ENCODE measurements around the gene WDR45. TPM values are rescaled to one million over a fixed set of nuclear protein-coding genes. Genes with fewer than 3 reads are reported as not detected.

Gene WDR45
- total and polyA plus RNA-seq, 2 experiments from 2014 or later: 54.6 to 62.3 TPM

- H3K27me3 ChIP-seq: no peaks in the 10 kb centered on the region
- no peak for TF ChIP-seq CTCF (IDR thresholded peaks at IDR 0.05; ENCODE audit: low read depth, low read length)
- H3K4me3 ChIP-seq: no peak overlapping the region
Measured at GRCh38 chrX:49117581-49117980, 37.9 kb upstream of the WDR45 start.

GRCh38 chrX:49116716-49117115 is 37.0 kb upstream of the WDR45 start:
- H3K36me3 ChIP-seq: no peaks in the 10 kb centered on the region
- H3K27ac ChIP-seq: no peak overlapping the region
- no peaks in the 10 kb centered on the region for H3K4me1 ChIP-seq (ENCODE audit: low read depth)
- no peaks in the 10 kb centered on the region for H3K27me3 ChIP-seq
- TF ChIP-seq CTCF (IDR thresholded peaks at IDR 0.05; ENCODE audit: low read depth, low read length): no peak
- no peaks in the 10 kb centered on the region for H3K9me3 ChIP-seq (ENCODE audit: low read depth)
- DNase-seq (ENCODE audit: low read depth in 1 of 2, low spot score in 1 of 2): no peak
- H3K4me3 ChIP-seq: no peak overlapping the region

More at GRCh38 chrX:49117581-49117980, 37.9 kb upstream of the WDR45 start:
- no peak for DNase-seq (ENCODE audit: low read depth in 1 of 2, low spot score in 1 of 2)
- H3K4me1 ChIP-seq (ENCODE audit: low read depth): no peaks in the 10 kb centered on the region
- H3K27ac ChIP-seq: no peak overlapping the region
- H3K9me3 ChIP-seq (ENCODE audit: low read depth): no peaks in the 10 kb centered on the region
- no peaks in the 10 kb centered on the region for H3K36me3 ChIP-seq

GRCh38 chrX:49116076-49116475 is 36.4 kb upstream of the WDR45 start:
- no peak for TF ChIP-seq CTCF (IDR thresholded peaks at IDR 0.05; ENCODE audit: low read depth, low read length)
- H3K27ac ChIP-seq: no peak overlapping the region
- H3K9me3 ChIP-seq (ENCODE audit: low read depth): no peaks in the 10 kb centered on the region
- no peaks in the 10 kb centered on the region for H3K4me1 ChIP-seq (ENCODE audit: low read depth)
- no peak overlapping the region for H3K4me3 ChIP-seq
- no peak for DNase-seq (ENCODE audit: low read depth in 1 of 2, low spot score in 1 of 2)
- H3K27me3 ChIP-seq: no peaks in the 10 kb centered on the region
- no peaks in the 10 kb centered on the region for H3K36me3 ChIP-seq

- TF ChIP-seq CTCF (IDR thresholded peaks at IDR 0.05; ENCODE audit: low read depth, low read length): no peak
- DNase-seq (ENCODE audit: low read depth in 1 of 2, low spot score in 1 of 2): no peak
- no peaks in the 10 kb centered on the region for H3K9me3 ChIP-seq (ENCODE audit: low read depth)
- no peaks in the 10 kb centered on the region for H3K27me3 ChIP-seq
- no peak overlapping the region for H3K4me3 ChIP-seq
- no peak overlapping the region for H3K27ac ChIP-seq
- H3K4me1 ChIP-seq (ENCODE audit: low read depth): no peaks in the 10 kb centered on the region
- H3K36me3 ChIP-seq: no peaks in the 10 kb centered on the region
Measured at GRCh38 chrX:49111791-49112190, 32.1 kb upstream of the WDR45 start.

- Histone ChIP-seq H3K4me3 (no peak overlapping the region), H3K27ac (no peak overlapping the region), H3K9me3 (ENCODE audit: low read depth) (no peaks in the 10 kb centered on the region), H3K4me1 (ENCODE audit: low read depth) (no peaks in the 10 kb centered on the region), H3K36me3 (no peaks in the 10 kb centered on the region), H3K27me3 (no peaks in the 10 kb centered on the region)
- no peak for TF ChIP-seq CTCF (IDR thresholded peaks at IDR 0.05; ENCODE audit: low read depth, low read length)
- no peak for DNase-seq (ENCODE audit: low read depth in 1 of 2, low spot score in 1 of 2)
Measured at GRCh38 chrX:49110417-49110816, 30.7 kb upstream of the WDR45 start.

- Histone ChIP-seq H3K9me3 (ENCODE audit: low read depth) (no peaks in the 10 kb centered on the region), H3K27ac (no peak overlapping the region), H3K36me3 (no peaks in the 10 kb centered on the region), H3K4me1 (ENCODE audit: low read depth) (no peaks in the 10 kb centered on the region), H3K4me3 (no peak overlapping the region), H3K27me3 (no peaks in the 10 kb centered on the region)
- DNase-seq (ENCODE audit: low read depth in 1 of 2, low spot score in 1 of 2): no peak
- no peak for TF ChIP-seq CTCF (IDR thresholded peaks at IDR 0.05; ENCODE audit: low read depth, low read length)
Measured at GRCh38 chrX:49108641-49109040, 29.0 kb upstream of the WDR45 start.
